Uterus (tissue), 2 donors: ENCODE data around the gene CROT.

Source experiments
- CTCF ChIP-seq, 4 experiments: fragments of 200-600 bp in 2 of 4; fragments of 450-650 bp in 2 of 4; sonication (generic) in 2 of 4; IDR thresholded peaks; one replicate each; pipeline ENCODE4 v1.5.1; 2016 to 2019; ENCODE audit warnings: antibody characterized with exemption in 4 of 4, mild to moderate bottlenecking in 2 of 4, moderate library complexity in 1 of 4
- POLR2A ChIP-seq, 2 donors: fragments of 450-650 bp; IDR thresholded peaks; one replicate each; pipeline ENCODE4 v1.6.1; 2016; ENCODE audit warnings: antibody characterized with exemption in 2 of 2, mild to moderate bottlenecking in 1 of 2, moderate library complexity in 1 of 2

GRCh38 chr7:87414794-87415188 lies 69.3 kb downstream of the CROT start:
- TF ChIP-seq CTCF (IDR thresholded peaks at IDR 0.05) = no peak
- TF ChIP-seq POLR2A (IDR thresholded peaks at IDR 0.05) = no peak
